Ishikawa (cell line): Measurements from ENCODE around the gene CAMTA1.

Experiments
- CEBPB ChIP-seq: IDR thresholded peaks from 2 replicates; pipeline ENCODE4 v1.6.1; 2012
- CREB1 ChIP-seq: IDR thresholded peaks from 2 replicates; pipeline ENCODE4 v1.6.1; 2012; ENCODE audit warnings: low read depth
- EGR1 ChIP-seq: IDR thresholded peaks from 2 replicates; pipeline ENCODE4 v1.6.1; 2012
- EP300 ChIP-seq: IDR thresholded peaks from 2 replicates; pipeline ENCODE4 v1.6.1; 2012; ENCODE audit warnings: borderline replicate concordance
- FOXM1 ChIP-seq: IDR thresholded peaks from 2 replicates; pipeline ENCODE4 v1.6.1; 2012; ENCODE audit warnings: low read depth, borderline replicate concordance
- NFIC ChIP-seq: IDR thresholded peaks from 2 replicates; pipeline ENCODE4 v1.6.1; 2012
- RAD21 ChIP-seq: IDR thresholded peaks from 2 replicates; pipeline ENCODE4 v1.6.1; 2012; ENCODE audit warnings: low read depth
- REST ChIP-seq: IDR thresholded peaks from 2 replicates; pipeline ENCODE4 v1.6.1; 2012; ENCODE audit warnings: low read depth, mild to moderate bottlenecking
- TAF1 ChIP-seq: IDR thresholded peaks from 2 replicates; pipeline ENCODE4 v1.6.1; 2012; ENCODE audit warnings: low read depth, mild to moderate bottlenecking
- TCF12 ChIP-seq: IDR thresholded peaks from 2 replicates; pipeline ENCODE4 v1.6.1; 2012; ENCODE audit warnings: low read depth
- TEAD4 ChIP-seq: IDR thresholded peaks from 2 replicates; pipeline ENCODE4 v1.6.1; 2012
- USF1 ChIP-seq: IDR thresholded peaks from 2 replicates; pipeline ENCODE4 v1.6.1; 2012
- YY1 ChIP-seq: IDR thresholded peaks from 2 replicates; pipeline ENCODE4 v1.6.1; 2012; ENCODE audit warnings: low read depth
- ZBTB7A ChIP-seq: IDR thresholded peaks from 2 replicates; pipeline ENCODE4 v1.6.1; 2012; ENCODE audit warnings: low read depth
- TF ChIP-seq, protein P1 (sequence below): IDR thresholded peaks from 2 replicates; pipeline ENCODE4 v1.6.1; 2012

Gene CAMTA1

DNA sequence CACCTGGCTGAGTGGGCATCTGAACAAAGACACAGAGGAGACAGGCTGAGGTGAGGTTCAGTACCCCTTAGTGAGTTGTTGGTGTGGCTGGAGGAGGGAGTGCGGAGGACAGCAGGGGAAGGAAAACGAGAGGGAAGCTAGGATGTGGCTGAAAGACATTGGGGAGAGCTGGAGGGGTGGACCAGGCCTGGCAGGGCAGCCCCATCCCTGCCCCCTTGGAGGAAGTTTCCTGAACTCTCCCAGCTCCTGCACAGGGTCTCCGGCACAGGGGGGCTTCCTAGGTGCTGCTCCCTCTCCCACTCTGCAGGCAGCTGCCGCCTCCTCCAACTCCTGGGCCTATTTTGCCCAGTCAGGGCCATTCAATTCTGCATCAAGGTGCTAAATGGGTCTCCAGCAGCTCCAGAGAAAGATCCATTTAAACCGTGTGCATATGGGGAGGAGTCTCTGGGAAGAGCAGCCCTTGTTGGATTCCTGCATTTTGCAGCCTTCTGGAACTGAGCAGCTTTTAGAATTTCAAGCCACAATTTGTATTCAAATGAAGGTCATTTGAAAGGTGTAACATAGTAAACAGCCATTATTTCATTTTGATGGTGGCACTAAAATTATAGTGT, 193.9 kb downstream of the CAMTA1 start:
- TF ChIP-seq EP300: no peak
- no peak for TF ChIP-seq EGR1
- no peak for TF ChIP-seq TEAD4
- TF ChIP-seq TAF1: no peak

GRCh38 chr1:6981595-6981994, 196.3 kb downstream of the CAMTA1 start:
- TF ChIP-seq REST (no peak), ZBTB7A (no peak), NFIC (no peak), TEAD4 (no peak), CREB1 (no peak), YY1 (no peak), CEBPB (no peak), TAF1 (no peak), EP300 (no peak), USF1 (no peak), FOXM1 (no peak), EGR1 (no peak), TCF12 (no peak), RAD21 (no peak)
- TF ChIP-seq, protein P1, sequence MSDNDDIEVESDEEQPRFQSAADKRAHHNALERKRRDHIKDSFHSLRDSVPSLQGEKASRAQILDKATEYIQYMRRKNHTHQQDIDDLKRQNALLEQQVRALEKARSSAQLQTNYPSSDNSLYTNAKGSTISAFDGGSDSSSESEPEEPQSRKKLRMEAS: no peak

- TF ChIP-seq RAD21 (no peak), TCF12 (no peak), USF1 (no peak), CREB1 (no peak), TEAD4 (no peak), FOXM1 (no peak), YY1 (no peak), EP300 (no peak), NFIC (no peak), REST (no peak), ZBTB7A (no peak), CEBPB (no peak), EGR1 (no peak), TAF1 (no peak)
- TF ChIP-seq, protein P1: no peak
Observed at GRCh38 chr1:6982443-6982842, 197.2 kb downstream of the CAMTA1 start.

- no peak for TF ChIP-seq EGR1
- TF ChIP-seq, protein P1: no peak
- TF ChIP-seq USF1: no peak
- TF ChIP-seq CEBPB: no peak
- no peak for TF ChIP-seq CREB1
- TF ChIP-seq EP300: no peak
- no peak for TF ChIP-seq YY1
- TF ChIP-seq TAF1: no peak
- TF ChIP-seq RAD21: no peak
- no peak for TF ChIP-seq ZBTB7A
- no peak for TF ChIP-seq REST
- TF ChIP-seq FOXM1: no peak
- TF ChIP-seq NFIC: no peak
- TF ChIP-seq TEAD4: no peak
Observed at GRCh38 chr1:6982860-6983259, 197.6 kb downstream of the CAMTA1 start.
